IMR-90 (cell line): Measurements from ENCODE around the gene PPP3CA. TPM values are rescaled to one million over a fixed set of nuclear protein-coding genes. Genes with fewer than 3 reads are reported as not detected.

Source experiments
- ATAC-seq: fragments of 200-7000 bp; cut with Tn5 transposase; 2 replicates; pipeline ENCODE4 v1.9.1; 2020; ENCODE audit warnings: low read depth, mild to moderate bottlenecking, moderate library complexity
- BruUV-seq: library from RNA; stranded (reverse); fragments of 400-500 nt; replicated peaks from 2 replicates; lab custom pipeline; 2021; lab: Mats Ljungman, UMichigan
- CTCF ChIA-PET: fragments of 300-600 bp; formaldehyde crosslinking; extraction: SDS; loops from one replicate; lab custom pipeline; 2021; ENCODE audit warnings: antibody characterized with exemption; lab: Yijun Ruan, JAX
- POLR2A ChIA-PET: fragments of 300-600 bp; sonication (Branson Sonifier 250); formaldehyde crosslinking; loops from one replicate; lab custom pipeline; 2022; ENCODE audit warnings: antibody characterized with exemption; ENCODE audit not compliant: unreplicated experiment; lab: Charles Lee
- DNase-seq: peaks from one replicate; pipeline ENCODE4 v3.0.0; 2013
- H2AFZ ChIP-seq: replicated peaks from 2 replicates; pipeline ENCODE3; 2013; ENCODE audit warnings: low read length, mild to moderate bottlenecking; ENCODE audit not compliant: poor library complexity
- H2AK5ac ChIP-seq: 2 replicates; pipeline ENCODE4 v1.6.1; 2013; ENCODE audit warnings: low read depth, low read length, inconsistent platforms
- H2AK9ac ChIP-seq: replicated peaks from 2 replicates; pipeline ENCODE3; 2013; ENCODE audit warnings: mild to moderate bottlenecking, low read depth, low read length, moderate library complexity; ENCODE audit not compliant: poor library complexity
- H2BK120ac ChIP-seq: 2 replicates; pipeline ENCODE4 v1.6.1; 2013; ENCODE audit warnings: low read depth, low read length, inconsistent platforms
- H2BK15ac ChIP-seq: 3 replicates; pipeline ENCODE4 v1.6.1; 2013; ENCODE audit warnings: low read depth, low read length, inconsistent platforms
- H2BK20ac ChIP-seq: 2 replicates; pipeline ENCODE4 v1.6.1; 2013; ENCODE audit warnings: low read depth, mild to moderate bottlenecking, inconsistent platforms, low read length, moderate library complexity
- H2BK5ac ChIP-seq: 2 replicates; pipeline ENCODE4 v1.6.1; 2013; ENCODE audit warnings: mild to moderate bottlenecking, low read depth, low read length, inconsistent platforms; ENCODE audit not compliant: poor library complexity, severe bottlenecking
- H3K14ac ChIP-seq: replicated peaks from 2 replicates; pipeline ENCODE4 v1.6.1; 2013; ENCODE audit warnings: low read depth, low read length, inconsistent platforms
- H3K18ac ChIP-seq: 2 replicates; pipeline ENCODE4 v1.6.1; 2013; ENCODE audit warnings: low read depth, low read length, control low read depth
- H3K23ac ChIP-seq: 2 replicates; pipeline ENCODE4 v1.6.1; 2013; ENCODE audit warnings: low read depth, low read length, inconsistent platforms
- H3K27ac ChIP-seq: 2 replicates; pipeline ENCODE4 v1.5.1; 2013; ENCODE audit warnings: mild to moderate bottlenecking, control low read depth, low read length; ENCODE audit not compliant: insufficient read depth
- H3K27me3 ChIP-seq: 2 replicates; pipeline ENCODE4 v1.6.1; 2013; ENCODE audit warnings: low read length; ENCODE audit not compliant: control insufficient read depth, insufficient read depth
- H3K36me3 ChIP-seq: 2 replicates; pipeline ENCODE4 v1.6.1; 2013; ENCODE audit warnings: low read length, mixed read lengths; ENCODE audit not compliant: control insufficient read depth, insufficient read depth
- H3K4ac ChIP-seq: 2 replicates; pipeline ENCODE4 v1.6.1; 2013; ENCODE audit warnings: low read depth, low read length, inconsistent platforms
- H3K4me1 ChIP-seq: 2 replicates; pipeline ENCODE4 v1.6.1; 2013; ENCODE audit warnings: low read length, mixed read lengths; ENCODE audit not compliant: control insufficient read depth, insufficient read depth
- H3K4me2 ChIP-seq: 2 replicates; pipeline ENCODE4 v1.6.1; 2013; ENCODE audit warnings: low read depth, mild to moderate bottlenecking, control low read depth, low read length, moderate library complexity
- H3K4me3 ChIP-seq: 2 replicates; pipeline ENCODE4 v1.5.1; 2013; ENCODE audit warnings: low read depth, mild to moderate bottlenecking, control low read depth, low read length, moderate library complexity; ENCODE audit not compliant: insufficient read depth
- H3K56ac ChIP-seq: 2 replicates; pipeline ENCODE4 v1.6.1; 2013; ENCODE audit warnings: low read length, inconsistent platforms; ENCODE audit not compliant: insufficient read depth; ENCODE audit errors: extremely low read depth
- H3K79me1 ChIP-seq, 2 experiments: 2 replicates each; pipeline ENCODE4 v1.6.1; 2013; ENCODE audit warnings: low read length in 2 of 2, inconsistent platforms in 1 of 2, low read depth in 1 of 2
- H3K9ac ChIP-seq: 2 replicates; pipeline ENCODE4 v1.6.1; 2013; ENCODE audit warnings: low read depth, low read length, control low read depth
- H3K9me1 ChIP-seq: 2 replicates; pipeline ENCODE4 v1.6.1; 2013; ENCODE audit warnings: low read length, inconsistent platforms; ENCODE audit not compliant: insufficient read depth
- H3K9me3 ChIP-seq: 2 replicates; pipeline ENCODE4 v1.6.1; 2013; ENCODE audit warnings: low read length; ENCODE audit not compliant: control insufficient read depth, insufficient read depth
- H4K20me1 ChIP-seq: 2 replicates; pipeline ENCODE4 v1.6.1; 2013; ENCODE audit warnings: low read length, inconsistent platforms; ENCODE audit not compliant: insufficient read depth
- H4K5ac ChIP-seq: 2 replicates; pipeline ENCODE4 v1.6.1; 2013; ENCODE audit warnings: mild to moderate bottlenecking, low read depth, low read length, control low read depth
- H4K8ac ChIP-seq, 2 experiments: 2 replicates each; pipeline ENCODE4 v1.6.1; 2013; ENCODE audit warnings: low read depth in 2 of 2, low read length in 2 of 2, control low read depth in 1 of 2, inconsistent platforms in 1 of 2
- H4K91ac ChIP-seq: 2 replicates; pipeline ENCODE4 v1.6.1; 2013; ENCODE audit warnings: low read depth, low read length, inconsistent platforms; ENCODE audit not compliant: insufficient read depth
- CHD1 ChIP-seq: IDR thresholded peaks from 2 replicates; pipeline ENCODE4 v1.6.1; 2012; ENCODE audit warnings: low read depth, low read length, improper control_type of control experiment
- MXI1 ChIP-seq: IDR thresholded peaks from 2 replicates; pipeline ENCODE4 v1.6.1; 2012; ENCODE audit warnings: low read depth, mild to moderate bottlenecking, low read length, moderate library complexity, borderline replicate concordance
- WGBS, 2 experiments: methylation state at CpG; one replicate each; pipeline versions ENCODE4 v1.1.5 to v1.1.7; 2013; ENCODE audit warnings: missing lambda C conversion rate in 2 of 2; ENCODE audit not compliant: insufficient read length in 1 of 2; ENCODE audit errors: extremely low coverage in 2 of 2; 5-methylcytosine and 5-hydroxymethylcytosine counted together
- dilution Hi-C: fragments of 300-500 bp; cut with HindIII; formaldehyde crosslinking; loops from one replicate; pipeline ENCODE4 v1.14.3; 2018; ENCODE audit warnings: low sequenced_read_pairs; ENCODE audit not compliant: unreplicated experiment
- in situ Hi-C: fragments of 300-500 bp; cut with MboI; formaldehyde crosslinking; loops from 3 replicates; pipeline ENCODE4 v1.14.3; 2019; ENCODE audit warnings: low sequenced_read_pairs, inconsistent platforms, mixed read lengths
- intact Hi-C: fragments of 100-400 bp; cut with micrococcal nuclease; formaldehyde crosslinking; loops from 2 replicates; pipeline ENCODE4 v1.10.0; 2022
- polyA plus RNA-seq, 3 experiments: library from polyadenylated mRNA; depleted of rRNA; stranded (reverse); fragments of >200 nt; gene quantifications; 2 replicates each; pipeline ENCODE4 v1.2.3, GENCODE V29; 2012; ENCODE audit warnings: low replicate concordance in 1 of 3
- total RNA-seq: library from RNA; depleted of rRNA; stranded (reverse); fragments of >200 nt; gene quantifications from 2 replicates; pipeline ENCODE4 v1.2.3, GENCODE V29; 2012

PPP3CA gene
- total and polyA plus RNA-seq, 2 of the 4 experiments (the other 2 are of a cell fraction), result 14.5 to 48.6 TPM

GRCh38 chr4:101141855-101142254 lies 205.5 kb downstream of the PPP3CA start:
- DNase-seq, result no peak
- H3K4ac ChIP-seq, result no peak overlapping the region
- H3K9ac ChIP-seq, result no peak overlapping the region
- H3K4me2 ChIP-seq, result no peak overlapping the region
- no CpG with 5 or more reads among the region's 4 CpGs for WGBS, 2 experiments
- no peak overlapping the region for H4K8ac ChIP-seq
- H3K9me1 ChIP-seq, result no peaks in the 10 kb centered on the region
- peaks cover 2% of the 10 kb centered on the region; the same call in 1 of the 2 replicates for H3K4me1 ChIP-seq
- TF ChIP-seq MXI1 (no peak), CHD1 (no peak)
- no peaks in the 10 kb centered on the region for H3K27me3 ChIP-seq
- H4K5ac ChIP-seq, result no peak overlapping the region
- no peak overlapping the region for H2BK120ac ChIP-seq
- no peak overlapping the region for H3K23ac ChIP-seq
- BruUV-seq, result no TSS peak
- H4K91ac ChIP-seq, result no peak overlapping the region
- no peak overlapping the region for H3K56ac ChIP-seq
- H2AFZ ChIP-seq, result no peak overlapping the region
- no peak overlapping the region for H2BK5ac ChIP-seq
- H3K4me3 ChIP-seq, result no peak overlapping the region
- peaks cover 5 to 8% of the 10 kb centered on the region in 2 experiments; a peak in 3 of 4 replicates for H3K79me1 ChIP-seq
- no peaks in the 10 kb centered on the region for H4K20me1 ChIP-seq
- POLR2A ChIA-PET, result no interaction called here
- no peak overlapping the region for H2AK9ac ChIP-seq
- dilution Hi-C loops (no loop called here), intact Hi-C loops (no loop called here), in situ Hi-C loops (no loop called here)
- H3K14ac ChIP-seq, result no peak overlapping the region
- H3K18ac ChIP-seq, result no peak overlapping the region
- H3K9me3 ChIP-seq, result no peaks in the 10 kb centered on the region
- H3K27ac ChIP-seq, result no peak overlapping the region
- CTCF ChIA-PET, result no interaction called here
- H2BK20ac ChIP-seq, result no peak overlapping the region
- no peak for ATAC-seq
- H3K36me3 ChIP-seq, result no peaks in the 10 kb centered on the region
- no peak overlapping the region for H2BK15ac ChIP-seq
- H2AK5ac ChIP-seq, result no peak overlapping the region
